Measurements from ENCODE around the gene CREB5. TPM values are rescaled to one million over a fixed set of nuclear protein-coding genes. Genes with fewer than 3 reads are reported as not detected.

CREB5 gene
- polyA plus RNA-seq, 1 donor from 2014 or later: 3.7 TPM

- Histone ChIP-seq H3K4me2 (ENCODE audit: low read length) (no peak overlapping the region), H3K27ac (ENCODE audit: low read length) (no peak overlapping the region), H3K9me2 (ENCODE audit: insufficient read depth, low read length) (no peaks in the 10 kb centered on the region), H3K79me2 (replicated peaks; ENCODE audit: insufficient read depth, low read length) (no peaks in the 10 kb centered on the region), H3K9me3 (ENCODE audit: low read length) (no peaks in the 10 kb centered on the region), H3F3A (ENCODE audit: insufficient read depth, low read length, poor library complexity, severe bottlenecking) (no peaks in the 10 kb centered on the region), H3K9ac (ENCODE audit: low read length) (no peak overlapping the region), H3K36me3 (ENCODE audit: insufficient read depth, low read length) (no peaks in the 10 kb centered on the region), H4K20me1 (ENCODE audit: insufficient read depth) (no peaks in the 10 kb centered on the region), H3K27me3 (ENCODE audit: insufficient read depth, low read depth, low read length) (no peaks in the 10 kb centered on the region), H2AFZ (ENCODE audit: low read depth, low read length) (no peak overlapping the region), H3K4me3 (ENCODE audit: low read length) (no peak overlapping the region)
- TF ChIP-seq REST (IDR thresholded peaks at IDR 0.05; ENCODE audit: borderline replicate concordance) (no peak), EP300 (conservative IDR thresholded peaks at IDR 0.05; ENCODE audit: poor library complexity, severe bottlenecking) (no peak), TAF1 (IDR thresholded peaks at IDR 0.05; ENCODE audit: low read depth) (no peak), EZH2 (IDR thresholded peaks at IDR 0.05; ENCODE audit: borderline replicate concordance, insufficient read depth, low read length, poor library complexity, severe bottlenecking) (no peak), MXI1 (conservative IDR thresholded peaks at IDR 0.05; ENCODE audit: poor library complexity, severe bottlenecking) (no peak), POLR2AphosphoS5 (IDR thresholded peaks at IDR 0.05) (no peak), SMC3 (conservative IDR thresholded peaks at IDR 0.05; ENCODE audit: poor library complexity) (no peak)
- TF ChIP-seq, protein P1, sequence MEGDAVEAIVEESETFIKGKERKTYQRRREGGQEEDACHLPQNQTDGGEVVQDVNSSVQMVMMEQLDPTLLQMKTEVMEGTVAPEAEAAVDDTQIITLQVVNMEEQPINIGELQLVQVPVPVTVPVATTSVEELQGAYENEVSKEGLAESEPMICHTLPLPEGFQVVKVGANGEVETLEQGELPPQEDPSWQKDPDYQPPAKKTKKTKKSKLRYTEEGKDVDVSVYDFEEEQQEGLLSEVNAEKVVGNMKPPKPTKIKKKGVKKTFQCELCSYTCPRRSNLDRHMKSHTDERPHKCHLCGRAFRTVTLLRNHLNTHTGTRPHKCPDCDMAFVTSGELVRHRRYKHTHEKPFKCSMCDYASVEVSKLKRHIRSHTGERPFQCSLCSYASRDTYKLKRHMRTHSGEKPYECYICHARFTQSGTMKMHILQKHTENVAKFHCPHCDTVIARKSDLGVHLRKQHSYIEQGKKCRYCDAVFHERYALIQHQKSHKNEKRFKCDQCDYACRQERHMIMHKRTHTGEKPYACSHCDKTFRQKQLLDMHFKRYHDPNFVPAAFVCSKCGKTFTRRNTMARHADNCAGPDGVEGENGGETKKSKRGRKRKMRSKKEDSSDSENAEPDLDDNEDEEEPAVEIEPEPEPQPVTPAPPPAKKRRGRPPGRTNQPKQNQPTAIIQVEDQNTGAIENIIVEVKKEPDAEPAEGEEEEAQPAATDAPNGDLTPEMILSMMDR (IDR thresholded peaks at IDR 0.05; ENCODE audit: poor library complexity, severe bottlenecking): no peak
These were observed 176.3 kb downstream of the CREB5 start for GRCh38 chr7:28588602-28589001.

DNA sequence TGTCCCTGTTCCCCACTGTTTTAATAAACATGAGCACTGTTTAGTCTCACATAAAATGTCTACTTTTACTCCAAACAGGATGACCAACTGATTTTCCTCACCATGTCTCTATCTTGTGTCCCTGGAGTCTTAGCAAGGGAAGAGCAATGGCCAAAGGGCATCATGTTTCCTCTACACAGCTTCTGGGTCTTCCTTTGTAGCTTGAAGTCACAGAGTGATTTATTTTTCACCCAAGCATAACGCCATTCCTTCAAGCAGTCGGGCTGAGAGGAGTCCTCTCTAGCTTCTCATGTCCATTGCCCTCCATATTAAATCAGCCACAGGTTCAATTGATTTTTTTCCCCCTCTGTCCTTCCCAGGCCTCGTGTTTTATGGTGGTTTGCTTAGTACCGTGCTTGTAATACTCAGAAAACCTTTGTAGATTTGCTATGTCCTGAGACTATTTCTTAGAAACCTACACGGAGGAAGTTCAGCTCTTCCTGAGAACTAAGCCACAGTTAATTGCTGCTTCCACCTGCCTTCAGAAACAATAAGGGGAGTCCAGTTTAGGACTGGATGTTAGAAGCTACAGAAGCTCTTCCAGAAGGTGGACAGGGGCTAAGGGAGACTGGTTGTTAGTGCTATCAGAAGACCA lies 178.8 kb downstream of the CREB5 start:
- Histone ChIP-seq H3K9me3 (ENCODE audit: low read length) (no peaks in the 10 kb centered on the region), H2AFZ (ENCODE audit: low read depth, low read length) (no peak overlapping the region), H3K9ac (ENCODE audit: low read length) (no peak overlapping the region), H3K27me3 (ENCODE audit: insufficient read depth, low read depth, low read length) (no peaks in the 10 kb centered on the region), H3K4me3 (ENCODE audit: low read length) (no peak overlapping the region), H3K79me2 (replicated peaks; ENCODE audit: insufficient read depth, low read length) (no peaks in the 10 kb centered on the region), H3K4me2 (ENCODE audit: low read length) (no peak overlapping the region), H3K36me3 (ENCODE audit: insufficient read depth, low read length) (no peaks in the 10 kb centered on the region), H3K9me2 (ENCODE audit: insufficient read depth, low read length) (no peaks in the 10 kb centered on the region), H3K27ac (ENCODE audit: low read length) (no peak overlapping the region), H4K20me1 (ENCODE audit: insufficient read depth) (no peaks in the 10 kb centered on the region), H3F3A (ENCODE audit: insufficient read depth, low read length, poor library complexity, severe bottlenecking) (no peaks in the 10 kb centered on the region)
- TF ChIP-seq RAD21 (conservative IDR thresholded peaks at IDR 0.05): no peak
- no peak for TF ChIP-seq TAF1 (IDR thresholded peaks at IDR 0.05; ENCODE audit: low read depth)
- TF ChIP-seq SMC3 (conservative IDR thresholded peaks at IDR 0.05; ENCODE audit: poor library complexity): no peak
- TF ChIP-seq, protein P1 (IDR thresholded peaks at IDR 0.05; ENCODE audit: poor library complexity, severe bottlenecking): no peak
- no peak for TF ChIP-seq REST (IDR thresholded peaks at IDR 0.05; ENCODE audit: borderline replicate concordance)
- TF ChIP-seq EZH2 (IDR thresholded peaks at IDR 0.05; ENCODE audit: borderline replicate concordance, insufficient read depth, low read length, poor library complexity, severe bottlenecking): no peak
- TF ChIP-seq POLR2AphosphoS5 (IDR thresholded peaks at IDR 0.05): no peak
- TF ChIP-seq EP300 (conservative IDR thresholded peaks at IDR 0.05; ENCODE audit: poor library complexity, severe bottlenecking): no peak
- TF ChIP-seq MXI1 (conservative IDR thresholded peaks at IDR 0.05; ENCODE audit: poor library complexity, severe bottlenecking): no peak
